GM21423 (cell line): ENCODE results near the gene CLTC.
A peak's percentile ranks its signal among the peaks of the same experiment; 100 is the strongest.

Experiments
- ATAC-seq: cut with Tn5 transposase; IDR thresholded peaks from one replicate; pipeline ENCODE4 v1.9.1; 2021; ENCODE audit warnings: mild to moderate bottlenecking, moderate library complexity; ENCODE audit not compliant: unreplicated experiment

The CLTC gene

DNA sequence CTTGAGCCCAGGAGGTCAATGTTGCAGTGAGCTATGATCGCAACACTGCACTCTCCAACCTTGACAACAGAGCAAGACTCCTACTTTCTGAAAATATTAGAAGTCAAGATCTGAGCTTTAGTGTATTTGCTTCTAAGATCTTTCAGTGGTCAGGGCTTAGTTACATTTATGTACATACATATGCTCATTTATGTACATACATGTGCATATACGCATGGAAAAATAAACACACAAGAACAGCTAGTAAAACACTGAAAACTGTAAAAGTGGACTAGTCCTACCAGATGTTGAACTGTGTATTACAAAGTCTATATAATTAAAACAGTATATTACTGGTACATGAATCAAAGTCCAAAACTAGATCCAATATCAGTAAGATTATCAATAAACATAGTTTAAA is 59.2 kb downstream of the CLTC start:
- no peak for ATAC-seq

DNA sequence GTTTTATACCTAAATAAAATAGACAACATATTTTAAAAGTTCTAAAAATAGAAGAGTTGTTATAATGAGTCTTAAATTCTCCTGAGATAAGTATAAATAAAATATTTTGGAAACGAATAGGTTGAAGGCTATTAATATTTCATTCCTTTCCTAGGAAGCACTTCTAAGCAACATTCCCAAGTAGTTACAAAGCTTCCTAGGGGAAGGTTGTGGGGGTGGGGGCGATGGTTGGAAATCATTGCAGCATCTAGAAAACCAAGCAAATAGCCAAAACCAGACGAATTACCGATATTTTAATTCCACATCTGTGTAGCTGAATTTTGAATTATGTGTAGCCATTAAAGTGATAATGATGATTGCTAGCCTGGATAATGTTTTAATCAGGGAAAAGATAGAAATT is 60.6 kb downstream of the CLTC start:
- ATAC-seq: no peak

DNA sequence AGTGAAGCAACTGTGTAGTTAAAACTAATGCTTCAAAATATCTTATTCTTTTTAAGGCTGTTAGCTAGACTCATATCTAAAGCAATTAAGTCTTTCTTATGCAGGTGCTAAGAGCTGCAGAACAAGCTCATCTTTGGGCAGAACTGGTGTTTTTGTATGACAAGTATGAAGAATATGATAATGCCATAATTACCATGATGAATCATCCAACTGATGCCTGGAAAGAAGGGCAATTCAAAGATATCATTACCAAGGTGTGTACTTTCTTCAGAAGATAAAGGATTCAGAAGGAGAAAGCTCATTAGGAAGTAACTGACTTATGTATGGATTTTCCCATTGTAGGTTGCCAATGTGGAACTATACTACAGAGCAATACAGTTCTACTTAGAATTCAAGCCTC is 63.6 kb downstream of the CLTC start:
- no peak for ATAC-seq

DNA sequence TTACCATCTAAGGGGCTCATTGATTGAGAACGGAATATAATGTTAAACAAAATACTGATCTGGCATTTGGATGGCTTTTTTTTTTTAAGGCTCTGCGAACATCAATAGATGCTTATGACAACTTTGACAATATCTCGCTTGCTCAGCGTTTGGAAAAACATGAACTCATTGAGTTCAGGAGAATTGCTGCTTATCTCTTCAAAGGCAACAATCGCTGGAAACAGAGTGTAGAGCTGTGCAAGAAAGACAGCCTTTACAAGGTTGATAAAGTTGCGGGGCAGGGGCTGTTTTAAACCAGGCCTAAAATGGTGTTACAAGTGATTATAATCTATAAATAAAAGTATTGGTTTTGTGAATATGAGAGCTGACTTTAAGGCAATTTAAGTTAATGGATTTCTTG is 65.3 kb downstream of the CLTC start:
- no peak for ATAC-seq

DNA sequence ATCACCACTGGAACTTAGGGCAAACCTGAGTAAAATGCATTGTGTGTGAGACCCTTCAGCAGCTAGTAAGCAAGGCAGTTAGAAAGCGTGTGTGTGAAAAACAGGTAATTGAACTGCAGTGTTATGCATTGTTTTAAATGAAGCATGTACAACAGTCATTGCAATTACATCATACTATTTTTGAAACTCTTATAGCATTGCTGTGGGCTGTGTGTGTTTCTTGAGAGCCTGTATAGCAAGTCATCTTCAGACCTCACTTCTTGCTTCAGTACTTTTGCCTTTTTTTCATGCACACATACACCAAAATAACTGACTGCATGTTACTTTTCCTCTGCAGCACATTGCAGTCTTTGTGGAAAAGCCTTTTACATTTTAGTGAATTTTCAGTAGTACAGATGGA is 68.3 kb downstream of the CLTC start:
- ATAC-seq: no peak

DNA sequence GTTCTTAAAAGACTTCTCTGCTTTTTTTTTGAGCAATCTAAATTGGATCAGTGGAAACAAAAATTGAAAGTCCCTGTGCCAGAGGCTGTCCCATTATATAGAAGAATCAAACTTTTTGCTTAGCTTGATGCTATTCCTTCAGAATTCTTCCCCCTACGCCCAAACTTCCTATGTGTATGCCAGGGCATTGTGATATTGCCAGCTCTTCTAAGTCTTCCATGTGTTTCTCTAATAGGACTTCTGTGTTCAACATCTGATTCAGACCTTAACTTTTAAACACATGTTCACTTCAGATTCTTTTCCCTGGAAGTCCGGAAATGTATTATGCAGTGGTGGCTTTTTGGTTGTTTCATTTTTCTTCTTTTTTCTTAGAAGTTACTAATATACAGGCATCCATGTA is 68.8 kb downstream of the CLTC start:
- no peak for ATAC-seq

DNA sequence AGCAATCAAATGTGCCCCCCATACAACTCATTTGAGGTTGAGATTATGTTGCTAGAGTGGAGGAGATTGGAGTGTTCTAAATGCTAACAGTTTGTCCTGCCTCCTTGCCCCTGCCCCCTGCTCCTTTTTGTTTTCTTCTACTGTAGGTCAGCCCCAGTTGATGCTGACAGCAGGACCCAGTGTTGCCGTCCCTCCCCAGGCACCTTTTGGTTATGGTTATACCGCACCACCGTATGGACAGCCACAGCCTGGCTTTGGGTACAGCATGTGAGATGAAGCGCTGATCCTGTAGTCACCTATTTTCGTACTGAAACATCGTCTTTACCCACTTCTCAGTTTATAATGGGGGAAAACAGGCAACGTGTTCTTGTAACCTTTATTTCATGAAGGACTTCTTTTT is 73.9 kb downstream of the CLTC start:
- no peak for ATAC-seq

DNA sequence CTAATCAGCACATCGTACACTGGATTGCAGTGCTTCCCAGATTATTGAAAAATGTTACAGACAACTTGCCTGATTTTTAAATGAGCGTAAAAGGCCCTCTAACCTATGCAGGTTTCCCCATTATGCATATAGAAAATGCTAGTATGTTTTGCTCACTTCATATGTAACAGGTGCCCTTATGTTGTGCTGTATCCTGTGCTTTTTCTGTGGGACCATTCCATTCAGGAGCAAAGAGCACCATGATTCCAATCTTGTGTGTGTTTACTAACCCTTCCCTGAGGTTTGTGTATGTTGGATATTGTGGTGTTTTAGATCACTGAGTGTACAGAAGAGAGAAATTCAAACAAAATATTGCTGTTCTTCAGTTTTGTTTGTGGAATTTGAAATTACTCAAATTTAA is 74.6 kb downstream of the CLTC start:
- ATAC-seq: no peak

DNA sequence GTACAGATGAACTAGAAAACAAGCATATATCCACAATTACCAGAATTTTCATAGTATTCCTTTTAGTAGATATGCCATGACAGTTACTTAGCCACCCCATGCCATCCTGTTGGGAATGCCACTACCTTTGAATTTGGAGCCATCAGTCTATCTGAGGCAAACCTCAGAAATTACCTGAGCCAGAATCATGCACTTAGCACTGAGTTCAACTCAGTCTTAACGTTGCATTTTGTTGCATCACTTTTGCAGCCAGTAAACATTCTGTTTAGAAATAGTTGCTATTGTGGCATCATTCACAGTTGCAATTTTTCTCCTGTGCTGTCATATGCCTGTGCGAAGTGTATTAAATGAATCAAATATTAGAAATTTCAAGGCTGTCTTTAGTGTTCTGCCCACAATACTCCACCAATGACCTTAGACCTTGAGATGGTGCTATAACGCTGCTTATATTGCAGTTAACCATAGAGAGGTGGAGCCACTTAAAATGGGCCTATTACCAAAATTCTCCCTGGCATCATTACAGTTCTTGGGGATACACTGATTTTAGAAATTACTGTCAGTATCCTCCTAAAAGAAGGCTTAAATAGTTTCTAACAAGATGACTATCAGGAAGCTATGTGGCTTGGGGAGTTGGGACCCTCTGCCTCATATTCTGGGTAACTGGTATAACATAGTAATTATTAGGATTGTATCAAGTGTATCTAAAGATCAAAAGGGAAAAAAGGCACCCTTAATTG is 76.4 kb downstream of the CLTC start:
- ATAC-seq: no peak

DNA sequence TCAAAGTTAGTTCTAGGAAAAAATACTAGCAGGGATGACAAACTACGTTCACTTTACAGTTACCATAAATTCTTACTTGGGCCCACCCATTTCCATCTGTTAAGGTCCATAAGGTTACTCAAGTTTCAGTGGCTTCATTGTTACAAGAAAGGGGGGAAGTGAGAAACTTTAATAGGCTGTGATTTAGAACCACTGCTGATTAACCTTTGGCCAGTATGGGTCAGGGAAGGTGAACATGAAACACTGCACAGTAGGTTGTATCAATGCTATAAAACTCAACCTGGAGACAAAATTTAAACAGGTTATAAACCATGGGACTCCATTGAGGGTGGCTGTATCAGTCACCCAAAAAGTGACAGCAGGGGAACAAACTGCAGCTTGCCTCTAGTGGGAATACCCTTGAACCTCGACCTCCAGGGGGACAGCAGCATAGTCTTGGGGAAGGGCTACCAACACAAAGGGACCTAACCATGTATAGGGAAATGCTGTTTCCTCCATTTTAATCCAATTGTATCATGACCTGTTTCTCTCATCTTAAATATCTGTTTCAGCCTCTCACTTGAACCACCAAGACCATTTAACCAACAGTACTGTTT is 77.1 kb downstream of the CLTC start:
- no peak for ATAC-seq

DNA sequence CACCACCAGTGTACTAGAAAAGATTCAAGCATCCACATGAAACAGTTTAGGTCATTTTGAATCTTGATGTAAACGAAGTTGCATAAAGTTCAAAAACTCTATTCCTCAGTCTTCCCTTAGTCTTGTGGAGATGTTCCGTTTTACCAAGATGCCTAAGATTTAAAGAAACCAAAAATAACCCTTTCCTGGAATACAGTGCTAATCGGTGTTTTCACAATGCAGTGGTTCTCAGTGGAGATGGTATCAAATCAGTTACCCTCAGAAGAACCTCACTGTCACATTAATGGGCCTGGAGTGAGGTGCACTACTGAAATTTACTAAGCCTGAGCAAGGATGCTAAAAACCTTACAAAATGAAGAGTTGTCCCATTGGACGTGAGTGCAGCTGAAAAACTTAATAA is 78.4 kb downstream of the CLTC start:
- ATAC-seq: no peak

DNA sequence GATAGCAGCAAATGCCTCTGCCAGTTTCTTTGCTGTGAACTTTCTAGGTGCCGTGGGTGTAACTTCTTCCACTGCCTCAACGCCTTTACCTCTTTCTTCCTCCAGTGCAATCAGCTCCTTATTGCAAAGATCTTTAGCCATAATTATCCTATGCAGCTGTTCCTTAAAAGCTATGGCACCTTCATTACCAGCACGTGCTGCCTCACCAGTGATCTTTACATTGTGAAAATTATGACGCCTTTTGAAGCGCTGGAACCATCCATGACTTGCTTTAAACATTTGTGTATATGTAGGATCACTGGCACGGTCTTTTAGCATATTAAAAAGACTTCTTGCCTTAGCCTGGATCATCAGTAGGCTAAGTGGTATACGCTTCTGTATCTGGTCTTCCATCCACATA is 79.5 kb downstream of the CLTC start:
- ATAC-seq: no peak

DNA sequence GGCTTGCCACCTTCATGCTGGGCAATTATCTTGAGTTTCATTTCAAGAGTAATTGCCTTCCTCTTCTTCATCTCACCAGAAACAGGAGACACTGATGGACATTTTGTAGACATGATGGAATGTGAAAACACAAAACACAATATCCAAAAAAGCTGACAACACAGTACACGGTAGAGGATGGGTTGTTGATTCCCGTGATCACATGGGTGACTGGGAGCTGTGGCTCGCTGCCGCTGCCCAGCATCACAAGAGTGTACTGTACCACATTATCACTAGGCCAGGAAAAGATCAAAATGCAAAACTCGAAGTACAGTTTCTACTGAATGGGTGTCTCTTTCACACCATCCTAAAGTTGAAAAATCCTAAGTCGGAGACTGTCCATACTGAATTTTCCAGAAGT is 80.1 kb downstream of the CLTC start:
- no peak for ATAC-seq

DNA sequence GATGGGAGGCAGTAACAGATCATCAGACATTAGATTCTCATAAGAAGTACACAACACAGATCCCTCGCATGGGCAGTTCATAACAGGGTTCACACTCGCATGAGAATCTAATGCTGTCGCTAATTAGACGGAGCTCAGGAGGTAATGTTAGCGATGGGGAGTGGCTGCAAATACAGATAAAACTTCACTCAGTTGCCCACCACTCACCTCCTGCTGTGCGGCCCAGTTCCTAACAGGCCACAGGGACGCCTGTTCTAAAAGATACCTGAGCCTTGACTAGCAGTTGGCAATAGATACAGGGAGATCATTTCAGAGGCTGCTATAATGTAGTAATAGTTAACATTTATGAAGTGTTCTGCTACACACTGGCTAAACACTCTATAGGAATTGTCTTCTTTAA is 82.6 kb downstream of the CLTC start:
- ATAC-seq: no peak

DNA sequence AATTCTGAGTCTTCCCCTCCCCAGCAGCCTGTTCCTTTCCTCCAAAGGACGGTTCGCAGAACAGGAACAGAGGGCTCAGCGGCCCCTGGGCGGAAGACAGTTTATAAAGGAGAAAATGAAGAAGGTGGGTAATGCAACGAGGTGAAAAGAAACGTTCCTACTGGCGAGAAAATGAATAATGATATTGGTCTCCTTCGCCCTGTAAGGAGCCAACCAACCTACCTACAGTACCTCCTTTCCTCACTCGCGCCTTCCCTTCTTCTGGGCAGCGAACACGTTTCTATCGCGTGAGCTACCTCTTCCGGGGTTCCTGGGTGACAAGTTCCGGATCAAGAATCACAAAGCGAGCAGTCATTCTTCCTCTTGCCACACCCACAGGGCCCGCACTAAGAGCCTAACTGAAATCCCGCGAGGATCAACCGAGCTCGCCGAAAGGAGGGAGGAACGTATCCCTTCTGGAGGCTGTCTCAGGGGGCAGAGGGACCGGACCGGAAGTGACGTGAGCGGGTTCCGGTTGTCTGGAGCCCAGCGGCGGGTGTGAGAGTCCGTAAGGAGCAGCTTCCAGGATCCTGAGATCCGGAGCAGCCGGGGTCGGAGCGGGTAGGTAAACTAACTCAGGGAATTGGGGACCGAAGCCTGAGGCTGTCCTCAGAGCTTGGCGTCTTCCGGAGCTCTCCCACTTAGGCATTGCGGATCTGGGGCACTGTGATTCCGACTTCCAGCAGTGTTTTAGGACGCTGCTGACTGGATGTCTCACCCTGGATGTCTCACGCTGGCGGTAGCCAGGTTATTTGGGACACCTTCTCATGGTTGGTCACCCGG is 87.7 kb downstream of the CLTC start, which contains the start of the genes PTRH2 and VMP1:
Gene PTRH2 (minus strand): TSS at position 282 of the 822 bp plus-strand sequence. CDS start 9,452 bp downstream, outside the sequence.
Gene VMP1 (plus strand): TSS at position 506 of the 822 bp plus-strand sequence. CDS start 23,793 bp downstream, outside the sequence.
- ATAC-seq: peak; percentile 97

DNA sequence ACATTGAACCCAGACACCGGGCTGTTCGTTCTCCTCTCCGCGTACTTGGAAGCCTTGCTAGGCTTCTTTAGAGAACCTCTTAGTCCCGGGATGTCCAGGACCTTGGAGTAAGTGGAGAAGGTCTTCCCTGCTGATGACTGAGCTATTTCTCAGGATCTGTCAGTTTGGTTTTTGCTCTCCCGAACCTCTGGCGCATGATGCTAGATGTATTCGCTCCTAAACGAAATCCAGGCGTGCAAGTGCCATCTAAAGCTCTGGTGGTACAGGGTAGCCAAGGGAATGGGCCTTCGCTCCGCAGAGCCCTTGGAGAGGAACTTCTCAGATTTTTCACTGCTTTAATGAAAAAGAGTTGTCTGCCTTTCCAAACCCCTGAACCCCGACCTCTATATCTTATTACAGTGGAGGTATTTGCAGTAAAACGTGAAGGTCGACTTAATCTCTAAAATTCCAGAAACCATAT is 88.3 kb downstream of the CLTC start:
- ATAC-seq: no peak

DNA sequence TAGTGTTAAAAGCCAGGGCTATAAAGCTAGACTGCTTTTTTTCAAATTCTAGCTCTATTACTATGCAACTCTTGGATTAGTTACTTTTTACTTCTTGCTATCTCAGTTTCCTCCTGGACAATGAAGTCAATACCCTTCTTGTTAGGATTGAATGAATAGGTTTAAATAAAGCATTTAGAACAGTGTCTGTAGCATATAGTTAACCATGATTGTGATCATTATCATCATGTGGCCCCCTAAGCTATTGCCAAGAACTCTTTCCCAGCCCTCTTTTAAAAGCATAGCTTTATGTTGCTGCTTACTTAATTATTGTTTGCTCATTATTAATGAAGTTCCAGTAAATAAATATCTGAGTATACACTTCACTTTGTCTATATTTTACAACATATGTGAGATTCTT is 92.2 kb downstream of the CLTC start:
- ATAC-seq: no peak

DNA sequence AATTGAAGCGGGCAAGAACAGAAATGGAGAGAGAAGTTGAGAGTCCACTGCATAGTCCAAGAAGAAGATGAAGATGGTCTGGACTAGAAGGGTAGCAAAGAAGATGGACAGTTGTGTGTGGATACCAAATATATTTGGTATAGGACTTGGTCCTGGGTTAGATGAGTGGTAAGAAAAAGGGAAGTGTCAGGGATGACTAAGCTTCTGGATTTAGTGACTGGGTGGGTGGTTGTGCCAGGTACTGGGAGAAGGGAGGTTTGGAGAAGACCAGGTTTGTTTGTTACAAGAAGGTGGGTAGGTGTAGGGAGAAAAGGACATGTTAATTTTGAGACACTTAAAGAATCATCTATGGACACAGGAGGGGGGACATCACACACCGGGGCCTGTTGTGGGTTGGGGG is 93.2 kb downstream of the CLTC start:
- no peak for ATAC-seq

DNA sequence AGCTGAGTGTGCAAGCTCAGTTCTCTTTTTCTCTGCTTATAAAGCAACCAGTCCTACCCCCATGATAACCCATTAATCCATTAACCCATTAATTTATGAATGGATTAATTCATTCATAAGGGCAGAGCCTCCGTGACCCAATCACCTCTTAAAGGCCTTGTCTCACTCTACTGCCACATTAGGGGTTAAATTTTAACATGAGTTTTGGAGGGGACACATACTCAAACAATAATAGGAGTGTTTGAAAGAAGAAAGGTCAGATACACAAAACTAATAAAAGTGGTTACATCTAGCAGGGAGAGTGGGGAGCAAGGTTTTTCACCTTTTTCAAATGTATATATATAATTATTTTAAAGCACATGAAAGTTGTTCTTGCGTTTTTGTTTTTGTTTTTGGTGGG is 94.6 kb downstream of the CLTC start:
- no peak for ATAC-seq

DNA sequence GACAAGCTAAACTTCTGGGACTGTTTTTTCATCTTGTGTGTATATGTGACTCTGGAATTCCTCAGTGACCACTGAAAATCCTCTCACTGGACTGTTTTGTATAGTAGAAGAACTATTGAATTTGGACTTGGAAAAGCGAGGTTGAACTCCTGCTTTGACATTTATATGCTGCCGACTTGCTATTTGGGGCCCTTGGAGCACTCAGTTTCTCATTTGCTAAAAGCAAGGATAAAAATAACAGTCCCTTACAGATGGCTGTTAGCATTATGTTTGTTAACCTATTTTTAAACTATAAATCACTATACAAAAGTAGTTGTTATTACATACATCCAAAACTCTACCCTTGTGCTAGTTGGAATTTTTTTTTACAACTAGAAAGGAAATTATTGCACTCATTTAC is 96.7 kb downstream of the CLTC start:
- ATAC-seq: no peak

DNA sequence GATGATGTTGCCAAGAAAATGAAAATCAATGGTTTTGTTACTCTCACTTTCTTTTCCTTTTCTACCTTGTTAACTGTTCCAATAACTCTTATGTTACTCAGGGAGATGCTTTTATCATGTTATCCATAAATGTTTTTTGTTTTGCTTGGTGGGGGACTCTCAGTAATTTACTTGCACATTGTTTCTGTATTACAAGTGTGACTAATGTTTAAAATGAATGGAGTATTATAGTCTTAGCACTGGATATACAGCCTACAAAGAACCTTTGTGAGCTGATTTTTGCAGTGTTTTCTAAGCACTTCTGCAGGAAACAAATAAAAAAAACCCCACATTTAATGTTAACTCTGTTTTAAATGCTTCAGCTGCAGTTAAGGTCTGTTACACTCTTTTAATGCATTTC is 99.8 kb downstream of the CLTC start:
- ATAC-seq: no peak

DNA sequence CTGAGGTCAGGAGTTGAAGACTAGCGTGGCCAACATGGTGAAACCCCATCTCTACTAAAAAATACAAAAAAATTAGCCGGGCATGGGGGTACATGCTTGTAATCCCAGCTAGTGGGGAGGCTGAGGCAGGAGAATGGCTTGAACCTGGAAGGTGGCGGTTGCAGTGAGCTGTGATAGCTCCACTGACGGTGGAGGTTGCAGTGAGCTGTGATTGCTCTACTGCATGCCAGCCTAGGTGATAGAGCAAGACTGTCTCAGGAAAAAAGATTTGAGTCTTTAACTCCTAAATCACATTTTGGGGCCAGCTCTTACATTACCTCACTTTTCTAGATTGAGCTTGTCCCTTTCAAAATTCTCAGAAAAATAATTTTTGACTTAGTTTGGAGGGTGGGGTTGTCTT is 102.9 kb downstream of the CLTC start:
- ATAC-seq: no peak
